HCT116 (cell line): ENCODE measurements around the gene SP4.

Experiments used
- CTCF ChIP-seq, 3 experiments: fragments of 200-600 bp in 1 of 3; sonication (generic) in 1 of 3; IDR thresholded peaks in 2 of 3; conservative IDR thresholded peaks in 1 of 3; 2 replicates each; pipeline ENCODE4 v1.5.1; 2012 to 2017; ENCODE audit warnings: low read depth in 2 of 3, low read length in 2 of 3, antibody characterized with exemption in 1 of 3, borderline replicate concordance in 1 of 3, control low read depth in 1 of 3, mild to moderate bottlenecking in 1 of 3, mixed read lengths in 1 of 3, mixed run types in 1 of 3, moderate library complexity in 1 of 3; ENCODE audit not compliant: insufficient read depth in 1 of 3
- POLR2A ChIP-seq: IDR thresholded peaks from 2 replicates; pipeline ENCODE4 v1.7.0; 2011; ENCODE audit warnings: borderline replicate concordance; ENCODE audit not compliant: insufficient read depth, insufficient read length; ENCODE audit errors: extremely low read depth
- REST ChIP-seq: IDR thresholded peaks from 2 replicates; pipeline ENCODE4 v1.6.1; 2012; ENCODE audit warnings: low read depth
- YY1 ChIP-seq: IDR thresholded peaks from 2 replicates; pipeline ENCODE4 v1.6.1; 2011; ENCODE audit warnings: low read length, low read depth, moderate library complexity, mild to moderate bottlenecking; ENCODE audit not compliant: insufficient replicate concordance; ENCODE audit errors: extremely low read depth

DNA sequence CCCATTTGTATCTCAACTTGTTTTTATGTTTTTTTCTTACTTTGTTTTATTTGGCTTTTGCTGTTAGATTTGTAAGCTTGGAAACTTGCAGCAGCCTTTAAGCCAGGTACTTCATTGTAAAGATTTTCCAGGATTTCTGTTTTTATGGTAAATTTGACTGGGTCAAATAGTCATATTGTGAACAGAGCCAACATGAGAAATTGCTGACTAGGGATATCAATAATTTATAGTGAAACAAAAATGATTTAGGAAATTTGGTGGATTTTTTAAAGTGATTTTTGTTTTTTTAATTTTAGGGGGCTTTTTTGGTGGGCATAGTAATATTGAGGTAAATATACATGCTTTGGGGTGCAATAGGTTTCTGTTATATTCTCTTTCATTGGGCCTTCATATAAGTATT is 22.2 kb downstream of the SP4 start:
- TF ChIP-seq POLR2A (no peak), CTCF (IDR thresholded peaks at IDR 0.05 in 2 of 3, conservative IDR thresholded peaks at IDR 0.05 in 1 of 3; ENCODE audit: borderline replicate concordance in 1 of 3, insufficient read depth in 1 of 3, low read depth in 2 of 3, low read length in 2 of 3) (no peak), YY1 (no peak), REST (no peak)
